Measurements from ENCODE around the gene ADAM15.

Gene ADAM15

GRCh38 chr1:155092131-155092530 is 41.0 kb downstream of the ADAM15 start:
- Histone ChIP-seq H3K4me3 (ENCODE audit: low read depth, low read length) (no peak overlapping the region), H2AFZ (ENCODE audit: low read length, unreplicated experiment) (no peak overlapping the region), H3K27ac (ENCODE audit: low read depth, low read length) (no peak overlapping the region)

GRCh38 chr1:155092641-155093040 is 41.5 kb downstream of the ADAM15 start:
- H3K79me2 ChIP-seq (ENCODE audit: control insufficient read depth, insufficient read depth, low read length, unreplicated experiment): no peaks in the 10 kb centered on the region
- H2AFZ ChIP-seq (ENCODE audit: low read length, unreplicated experiment): no peak overlapping the region
- H3K4me1 ChIP-seq (ENCODE audit: control insufficient read depth, insufficient read depth, low read length, unreplicated experiment): no peaks in the 10 kb centered on the region
- no peak overlapping the region for H3K4me3 ChIP-seq (ENCODE audit: low read depth, low read length)
- H3K27me3 ChIP-seq (ENCODE audit: insufficient read depth, low read length): peaks cover 12% of the 10 kb centered on the region; the same call in 1 of the 2 replicates
- H3K36me3 ChIP-seq (ENCODE audit: insufficient read depth, low read length): no peaks in the 10 kb centered on the region
- H3K27ac ChIP-seq (ENCODE audit: low read depth, low read length): no peak overlapping the region

More at GRCh38 chr1:155092131-155092530, 41.0 kb downstream of the ADAM15 start:
- H3K4me1 ChIP-seq (ENCODE audit: control insufficient read depth, insufficient read depth, low read length, unreplicated experiment): no peaks in the 10 kb centered on the region
- no peaks in the 10 kb centered on the region for H3K36me3 ChIP-seq (ENCODE audit: insufficient read depth, low read length)
- H3K27me3 ChIP-seq (ENCODE audit: insufficient read depth, low read length): peaks cover 12% of the 10 kb centered on the region; the same call in 1 of the 2 replicates
- no peaks in the 10 kb centered on the region for H3K79me2 ChIP-seq (ENCODE audit: control insufficient read depth, insufficient read depth, low read length, unreplicated experiment)

GRCh38 chr1:155093911-155094621 is 43.0 kb downstream of the ADAM15 start:
- H3K27me3 ChIP-seq (ENCODE audit: insufficient read depth, low read length): peaks cover 12% of the 10 kb centered on the region; the same call in 1 of the 2 replicates
- H3K27ac ChIP-seq (ENCODE audit: low read depth, low read length): no peak overlapping the region
- H3K4me1 ChIP-seq (ENCODE audit: control insufficient read depth, insufficient read depth, low read length, unreplicated experiment): no peaks in the 10 kb centered on the region
- no peaks in the 10 kb centered on the region for H3K36me3 ChIP-seq (ENCODE audit: insufficient read depth, low read length)
- no peak overlapping the region for H3K4me3 ChIP-seq (ENCODE audit: low read depth, low read length)
- H3K79me2 ChIP-seq (ENCODE audit: control insufficient read depth, insufficient read depth, low read length, unreplicated experiment): no peaks in the 10 kb centered on the region
- H2AFZ ChIP-seq (ENCODE audit: low read length, unreplicated experiment): peak overlapping the region; percentile 47

- Histone ChIP-seq H3K27me3 (ENCODE audit: insufficient read depth, low read length) (peaks cover 12% of the 10 kb centered on the region; the same call in 1 of the 2 replicates), H3K79me2 (ENCODE audit: control insufficient read depth, insufficient read depth, low read length, unreplicated experiment) (no peaks in the 10 kb centered on the region), H3K4me3 (ENCODE audit: low read depth, low read length) (no peak overlapping the region), H3K36me3 (ENCODE audit: insufficient read depth, low read length) (no peaks in the 10 kb centered on the region), H3K27ac (ENCODE audit: low read depth, low read length) (no peak overlapping the region), H3K4me1 (ENCODE audit: control insufficient read depth, insufficient read depth, low read length, unreplicated experiment) (no peaks in the 10 kb centered on the region), H2AFZ (ENCODE audit: low read length, unreplicated experiment) (peak overlapping the region; percentile 47)
Observed at GRCh38 chr1:155094622-155094948, 43.5 kb downstream of the ADAM15 start.

- no peak overlapping the region for H3K4me3 ChIP-seq (ENCODE audit: low read depth, low read length)
- H3K36me3 ChIP-seq (ENCODE audit: insufficient read depth, low read length): no peaks in the 10 kb centered on the region
- no peaks in the 10 kb centered on the region for H3K79me2 ChIP-seq (ENCODE audit: control insufficient read depth, insufficient read depth, low read length, unreplicated experiment)
- peaks cover 12% of the 10 kb centered on the region; the same call in 1 of the 2 replicates for H3K27me3 ChIP-seq (ENCODE audit: insufficient read depth, low read length)
- no peak overlapping the region for H3K27ac ChIP-seq (ENCODE audit: low read depth, low read length)
- H2AFZ ChIP-seq (ENCODE audit: low read length, unreplicated experiment): no peak overlapping the region
- H3K4me1 ChIP-seq (ENCODE audit: control insufficient read depth, insufficient read depth, low read length, unreplicated experiment): peaks cover 5% of the 10 kb centered on the region
Observed at GRCh38 chr1:155099331-155099730, 48.2 kb downstream of the ADAM15 start.

GRCh38 chr1:155103325-155103724 is 52.2 kb downstream of the ADAM15 start:
- no peaks in the 10 kb centered on the region for H3K36me3 ChIP-seq (ENCODE audit: insufficient read depth, low read length)
- no peak overlapping the region for H3K27ac ChIP-seq (ENCODE audit: low read depth, low read length)
- H3K79me2 ChIP-seq (ENCODE audit: control insufficient read depth, insufficient read depth, low read length, unreplicated experiment): no peaks in the 10 kb centered on the region
- no peak overlapping the region for H2AFZ ChIP-seq (ENCODE audit: low read length, unreplicated experiment)
- H3K4me3 ChIP-seq (ENCODE audit: low read depth, low read length): no peak overlapping the region
- peaks cover 6% of the 10 kb centered on the region; the same call in 1 of the 2 replicates for H3K27me3 ChIP-seq (ENCODE audit: insufficient read depth, low read length)
- peaks cover 5% of the 10 kb centered on the region for H3K4me1 ChIP-seq (ENCODE audit: control insufficient read depth, insufficient read depth, low read length, unreplicated experiment)

GRCh38 chr1:155104605-155105534 is 53.8 kb downstream of the ADAM15 start:
- no peak overlapping the region for H3K4me3 ChIP-seq (ENCODE audit: low read depth, low read length)
- H3K27ac ChIP-seq (ENCODE audit: low read depth, low read length): no peak overlapping the region
- peaks cover 5% of the 10 kb centered on the region for H3K4me1 ChIP-seq (ENCODE audit: control insufficient read depth, insufficient read depth, low read length, unreplicated experiment)
- no peaks in the 10 kb centered on the region for H3K79me2 ChIP-seq (ENCODE audit: control insufficient read depth, insufficient read depth, low read length, unreplicated experiment)
- no peak overlapping the region for H2AFZ ChIP-seq (ENCODE audit: low read length, unreplicated experiment)
- no peaks in the 10 kb centered on the region for H3K36me3 ChIP-seq (ENCODE audit: insufficient read depth, low read length)
- H3K27me3 ChIP-seq (ENCODE audit: insufficient read depth, low read length): peaks cover 6% of the 10 kb centered on the region; the same call in 1 of the 2 replicates

GRCh38 chr1:155105604-155106011 is 54.5 kb downstream of the ADAM15 start:
- Histone ChIP-seq H3K36me3 (ENCODE audit: insufficient read depth, low read length) (no peaks in the 10 kb centered on the region), H3K4me3 (ENCODE audit: low read depth, low read length) (no peak overlapping the region), H3K4me1 (ENCODE audit: control insufficient read depth, insufficient read depth, low read length, unreplicated experiment) (peaks cover 5% of the 10 kb centered on the region), H2AFZ (ENCODE audit: low read length, unreplicated experiment) (no peak overlapping the region), H3K27ac (ENCODE audit: low read depth, low read length) (no peak overlapping the region), H3K79me2 (ENCODE audit: control insufficient read depth, insufficient read depth, low read length, unreplicated experiment) (no peaks in the 10 kb centered on the region), H3K27me3 (ENCODE audit: insufficient read depth, low read length) (peaks cover 6% of the 10 kb centered on the region; the same call in 1 of the 2 replicates)

GRCh38 chr1:155106862-155107261 is 55.7 kb downstream of the ADAM15 start:
- Histone ChIP-seq H3K4me3 (ENCODE audit: low read depth, low read length) (no peak overlapping the region), H3K36me3 (ENCODE audit: insufficient read depth, low read length) (no peaks in the 10 kb centered on the region), H2AFZ (ENCODE audit: low read length, unreplicated experiment) (no peak overlapping the region), H3K79me2 (ENCODE audit: control insufficient read depth, insufficient read depth, low read length, unreplicated experiment) (no peaks in the 10 kb centered on the region), H3K27ac (ENCODE audit: low read depth, low read length) (no peak overlapping the region), H3K27me3 (ENCODE audit: insufficient read depth, low read length) (peaks cover 6% of the 10 kb centered on the region; the same call in 1 of the 2 replicates), H3K4me1 (ENCODE audit: control insufficient read depth, insufficient read depth, low read length, unreplicated experiment) (peaks cover 5% of the 10 kb centered on the region)

- peaks cover under 1% of the 10 kb centered on the region for H3K4me1 ChIP-seq (ENCODE audit: control insufficient read depth, insufficient read depth, low read length, unreplicated experiment)
- H3K4me3 ChIP-seq (ENCODE audit: low read depth, low read length): no peak overlapping the region
- peaks cover 6% of the 10 kb centered on the region; the same call in 1 of the 2 replicates for H3K27me3 ChIP-seq (ENCODE audit: insufficient read depth, low read length)
- H3K36me3 ChIP-seq (ENCODE audit: insufficient read depth, low read length): no peaks in the 10 kb centered on the region
- H3K27ac ChIP-seq (ENCODE audit: low read depth, low read length): no peak overlapping the region
- no peak overlapping the region for H2AFZ ChIP-seq (ENCODE audit: low read length, unreplicated experiment)
- H3K79me2 ChIP-seq (ENCODE audit: control insufficient read depth, insufficient read depth, low read length, unreplicated experiment): no peaks in the 10 kb centered on the region
Observed at GRCh38 chr1:155107309-155108264, 56.5 kb downstream of the ADAM15 start.
